Kidney (tissue), 14 donors: Measurements from ENCODE around the gene MYL3. TPM values are rescaled to one million over a fixed set of nuclear protein-coding genes. Genes with fewer than 3 reads are reported as not detected.

Experiments
- DNase-seq, 5 donors: peaks; one replicate each; pipeline ENCODE4 v3.0.0-alpha.2; 2013 to 2020
- FAIRE-seq: peaks from 2 replicates; lab custom pipeline; 2012; peaks lifted over from hg19 to GRCh38; lab: Jason Lieb, UNC
- H3K27ac ChIP-seq, 2 donors: one replicate each; pipeline ENCODE4 v1.7.0; 2013; ENCODE audit warnings: low read depth in 2 of 2, low read length in 2 of 2, inconsistent platforms in 1 of 2
- H3K27me3 ChIP-seq: one replicate; pipeline ENCODE4 v1.7.1; 2013; ENCODE audit warnings: low read length, inconsistent platforms; ENCODE audit not compliant: control insufficient read depth, insufficient read depth
- H3K36me3 ChIP-seq, 3 donors: one replicate each; pipeline versions ENCODE4 v1.7.0 to v1.7.1; 2013; ENCODE audit warnings: low read length in 3 of 3, control low read depth in 1 of 3, inconsistent platforms in 1 of 3; ENCODE audit not compliant: insufficient read depth in 3 of 3, control insufficient read depth in 2 of 3
- H3K4me1 ChIP-seq, 3 donors: one replicate each; pipeline versions ENCODE4 v1.7.0 to v1.7.1; 2013; ENCODE audit warnings: low read length in 3 of 3, inconsistent platforms in 1 of 3, low read depth in 1 of 3; ENCODE audit not compliant: control insufficient read depth in 2 of 3, insufficient read depth in 2 of 3
- H3K4me3 ChIP-seq, 3 donors: one replicate each; pipeline versions ENCODE4 v1.7.0 to v1.8.1; 2013; ENCODE audit warnings: low read length in 3 of 3, control low read depth in 1 of 3, inconsistent platforms in 1 of 3
- H3K9ac ChIP-seq, 3 donors: one replicate each; pipeline versions ENCODE4 v1.7.0 to v1.7.1; 2013; ENCODE audit warnings: low read length in 3 of 3, control low read depth in 1 of 3, inconsistent platforms in 1 of 3
- H3K9me3 ChIP-seq, 3 donors: one replicate each; pipeline versions ENCODE4 v1.7.0 to v1.7.1; 2013; ENCODE audit warnings: low read length in 3 of 3, control low read depth in 1 of 3, inconsistent platforms in 1 of 3; ENCODE audit not compliant: control insufficient read depth in 2 of 3, insufficient read depth in 1 of 3
- CTCF ChIP-seq: IDR thresholded peaks from 3 replicates; pipeline ENCODE4 v1.5.1; 2012; ENCODE audit warnings: mild to moderate bottlenecking, moderate library complexity, borderline replicate concordance; ENCODE audit not compliant: insufficient read depth; ENCODE audit errors: extremely low read depth
- intact Hi-C: fragments of 100-400 bp; cut with DNase I; formaldehyde crosslinking; loops from one replicate; pipeline ENCODE4 v1.11.1; 2022
- polyA plus RNA-seq: library from polyadenylated mRNA; stranded (reverse); fragments of 350-450 nt; fragmentation: Illumina TruSeq; extraction: RNeasy Lipid Tissue Mini Kit (QIAGEN cat#74804); gene quantifications from one replicate; pipeline ENCODE4 v1.2.3, GENCODE V29; 2014; ENCODE audit warnings: low read depth, low replicate concordance; ENCODE audit not compliant: insufficient read depth
- total RNA-seq: library from RNA; stranded (reverse); fragmentation: NEBNext Ultra II Directional; extraction: Animal tissue kit (Norgen Biotek cat#: 25700); gene quantifications from one replicate; pipeline ENCODE4 v1.2.1, GENCODE V29; 2021
- donor health status: control.
- donor health status: control.
- donor health status: control.
- donor health status: control.
- donor health status: control.
- donor health status: DM: yes; HTN: yes; CAD: no.
- donor health status: Normal renal cell carcinoma (clear cell type).

MYL3 gene
- total and polyA plus RNA-seq, 2 donors from 2014 or later, result 41.3 to 81.9 TPM

- peak overlapping the region in 1 of 3 donors; percentile 19 for H3K9ac ChIP-seq
- peaks cover 0 to 20% (median 0%) of the 10 kb centered on the region in 3 donors for H3K36me3 ChIP-seq
- H3K4me3 ChIP-seq, result no peak overlapping the region
- no peak for TF ChIP-seq CTCF
- H3K27me3 ChIP-seq, result no peaks in the 10 kb centered on the region
- DNase-seq (peak in 2 of 5 donors; percentile 33 to 77), FAIRE-seq (no peak)
- intact Hi-C loops, result no loop called here
- H3K9me3 ChIP-seq, result no peaks in the 10 kb centered on the region
- H3K27ac ChIP-seq, result peak overlapping the region in 1 of 2 donors; percentile 32
- peaks cover 0 to 17% (median 5%) of the 10 kb centered on the region in 3 donors for H3K4me1 ChIP-seq
Measured at GRCh38 chr3:46904303-46905212, 41.3 kb upstream of the MYL3 start.

GRCh38 chr3:46903341-46904302 is 40.4 kb upstream of the MYL3 start:
- intact Hi-C loops, result no loop called here
- Histone ChIP-seq H3K4me3 (no peak overlapping the region), H3K36me3 (peaks cover 0 to 20% (median 0%) of the 10 kb centered on the region in 3 donors), H3K27me3 (no peaks in the 10 kb centered on the region), H3K9ac (no peak overlapping the region), H3K27ac (no peak overlapping the region), H3K4me1 (peaks cover 0 to 9% (median 0%) of the 10 kb centered on the region in 3 donors), H3K9me3 (no peaks in the 10 kb centered on the region)
- FAIRE-seq (no peak), DNase-seq (peak in 2 of 5 donors; percentile 48 to 72)
- TF ChIP-seq CTCF, result no peak

GRCh38 chr3:46902188-46902631 is 39.0 kb upstream of the MYL3 start:
- H3K36me3 ChIP-seq, result peaks cover 0 to 20% (median 0%) of the 10 kb centered on the region in 3 donors
- intact Hi-C loops, result no loop called here
- DNase-seq (peak in 1 of 5 donors; percentile 73), FAIRE-seq (no peak)
- H3K27me3 ChIP-seq, result no peaks in the 10 kb centered on the region
- no peak overlapping the region for H3K4me3 ChIP-seq
- no peak overlapping the region for H3K27ac ChIP-seq
- H3K9ac ChIP-seq, result no peak overlapping the region
- no peak for TF ChIP-seq CTCF
- H3K9me3 ChIP-seq, result no peaks in the 10 kb centered on the region
- H3K4me1 ChIP-seq, result peaks cover 0 to 6% (median 0%) of the 10 kb centered on the region in 3 donors
